ENCODE data around the gene ZBTB7C.
A peak's percentile ranks its signal among the peaks of the same experiment; 100 is the strongest.

DNA sequence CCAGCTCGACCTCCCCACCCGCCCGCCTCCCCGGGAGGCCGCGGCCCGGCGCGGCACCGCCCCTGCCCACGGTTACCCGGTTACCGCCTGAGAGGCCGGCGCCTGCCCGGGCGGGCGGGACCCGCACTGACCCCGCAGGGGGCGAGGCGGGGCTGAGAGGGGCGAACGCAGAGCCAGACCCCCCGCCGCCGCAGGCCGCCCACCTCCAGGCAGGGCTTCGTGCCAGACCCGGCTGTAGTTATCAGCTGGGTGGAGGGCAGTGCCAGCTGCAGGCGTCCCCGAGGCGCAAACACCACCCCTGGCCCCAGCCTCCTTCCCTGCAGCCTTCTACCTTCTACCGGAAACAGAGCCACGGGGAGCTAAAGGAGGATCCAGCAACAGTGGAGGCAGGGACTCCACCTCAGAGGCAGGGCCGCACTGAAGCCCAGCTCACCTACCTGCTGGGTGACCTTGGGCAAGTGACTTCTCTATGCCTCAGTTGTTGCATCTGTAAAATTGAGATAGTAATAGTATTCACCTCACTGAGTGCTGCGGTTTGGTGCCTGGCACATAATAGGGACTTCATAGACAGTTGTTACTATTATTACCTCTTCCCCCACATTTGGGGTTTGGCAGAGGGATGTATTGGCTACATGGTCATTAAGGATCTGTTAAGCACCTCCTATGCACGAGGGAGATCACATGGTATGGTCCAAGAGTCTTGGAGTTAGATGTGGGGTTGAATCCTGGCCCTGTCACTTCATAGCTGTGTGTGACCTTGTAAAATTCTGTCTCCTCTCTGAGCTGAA lies 247.1 kb downstream of the ZBTB7C start:
- TF ChIP-seq, protein P1, sequence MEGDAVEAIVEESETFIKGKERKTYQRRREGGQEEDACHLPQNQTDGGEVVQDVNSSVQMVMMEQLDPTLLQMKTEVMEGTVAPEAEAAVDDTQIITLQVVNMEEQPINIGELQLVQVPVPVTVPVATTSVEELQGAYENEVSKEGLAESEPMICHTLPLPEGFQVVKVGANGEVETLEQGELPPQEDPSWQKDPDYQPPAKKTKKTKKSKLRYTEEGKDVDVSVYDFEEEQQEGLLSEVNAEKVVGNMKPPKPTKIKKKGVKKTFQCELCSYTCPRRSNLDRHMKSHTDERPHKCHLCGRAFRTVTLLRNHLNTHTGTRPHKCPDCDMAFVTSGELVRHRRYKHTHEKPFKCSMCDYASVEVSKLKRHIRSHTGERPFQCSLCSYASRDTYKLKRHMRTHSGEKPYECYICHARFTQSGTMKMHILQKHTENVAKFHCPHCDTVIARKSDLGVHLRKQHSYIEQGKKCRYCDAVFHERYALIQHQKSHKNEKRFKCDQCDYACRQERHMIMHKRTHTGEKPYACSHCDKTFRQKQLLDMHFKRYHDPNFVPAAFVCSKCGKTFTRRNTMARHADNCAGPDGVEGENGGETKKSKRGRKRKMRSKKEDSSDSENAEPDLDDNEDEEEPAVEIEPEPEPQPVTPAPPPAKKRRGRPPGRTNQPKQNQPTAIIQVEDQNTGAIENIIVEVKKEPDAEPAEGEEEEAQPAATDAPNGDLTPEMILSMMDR (tag by site-specific recombination; IDR thresholded peaks at IDR 0.05) = 0 out of 2 replicates have a peak, but pooled peaks have one; percentile 10
- no peak for TF ChIP-seq ZNF510 (tag by site-specific recombination; IDR thresholded peaks at IDR 0.05; ENCODE audit: insufficient replicate concordance)
- TF ChIP-seq, protein P2, sequence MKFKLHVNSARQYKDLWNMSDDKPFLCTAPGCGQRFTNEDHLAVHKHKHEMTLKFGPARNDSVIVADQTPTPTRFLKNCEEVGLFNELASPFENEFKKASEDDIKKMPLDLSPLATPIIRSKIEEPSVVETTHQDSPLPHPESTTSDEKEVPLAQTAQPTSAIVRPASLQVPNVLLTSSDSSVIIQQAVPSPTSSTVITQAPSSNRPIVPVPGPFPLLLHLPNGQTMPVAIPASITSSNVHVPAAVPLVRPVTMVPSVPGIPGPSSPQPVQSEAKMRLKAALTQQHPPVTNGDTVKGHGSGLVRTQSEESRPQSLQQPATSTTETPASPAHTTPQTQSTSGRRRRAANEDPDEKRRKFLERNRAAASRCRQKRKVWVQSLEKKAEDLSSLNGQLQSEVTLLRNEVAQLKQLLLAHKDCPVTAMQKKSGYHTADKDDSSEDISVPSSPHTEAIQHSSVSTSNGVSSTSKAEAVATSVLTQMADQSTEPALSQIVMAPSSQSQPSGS (tag by site-specific recombination; IDR thresholded peaks at IDR 0.05; ENCODE audit: low read depth) = no peak
- TF ChIP-seq ZNF274 (IDR thresholded peaks at IDR 0.05; ENCODE audit: low read length) = no peak
- TF ChIP-seq ZNF274 (tag by site-specific recombination; IDR thresholded peaks at IDR 0.05; ENCODE audit: borderline replicate concordance) = no peak
- no peak for TF ChIP-seq TCF7L2 (IDR thresholded peaks at IDR 0.05; ENCODE audit: borderline replicate concordance, low read depth, low read length)
- no peak for TF ChIP-seq ZNF623 (tag by site-specific recombination; IDR thresholded peaks at IDR 0.05)
- no peak for TF ChIP-seq ZNF629 (tag by site-specific recombination; IDR thresholded peaks at IDR 0.05)
- no peak for TF ChIP-seq ZNF121 (tag by site-specific recombination; IDR thresholded peaks at IDR 0.05)
- TF ChIP-seq SP2 (tag by site-specific recombination; IDR thresholded peaks at IDR 0.05) = no peak
